Gastroesophageal sphincter (tissue), 4 donors: ENCODE data around the gene TTC7B. TPM values are rescaled to one million over a fixed set of nuclear protein-coding genes. Genes with fewer than 3 reads are reported as not detected.
A peak's percentile ranks its signal among the peaks of the same experiment; 100 is the strongest.

Experiments used
- ATAC-seq: fragments of 150-250 bp; one replicate; pipeline ENCODE4 v1.9.1; 2016; ENCODE audit warnings: mild to moderate bottlenecking, moderate library complexity
- H3K27ac ChIP-seq, 4 donors: fragments of 200-600 bp; sonication (generic) in 3 of 4; 1 replicate in 3 of 4; 2 replicates in 1 of 4; pipeline ENCODE4 v1.5.1; 2016 to 2019
- H3K27me3 ChIP-seq: fragments of 200-600 bp; sonication (generic); one replicate; pipeline ENCODE4 v1.5.1; 2019
- H3K36me3 ChIP-seq, 2 donors: fragments of 200-600 bp; sonication (generic); one replicate each; pipeline ENCODE4 v1.5.1; 2019; ENCODE audit warnings: control low read depth in 1 of 2
- H3K4me1 ChIP-seq, 3 donors: fragments of 200-600 bp; sonication (generic); 1 replicate in 2 of 3; 2 replicates in 1 of 3; pipeline ENCODE4 v1.5.1; 2016 to 2019; ENCODE audit warnings: control low read depth in 2 of 3
- H3K4me3 ChIP-seq, 2 donors: fragments of 200-600 bp; sonication (generic); one replicate each; pipeline ENCODE4 v1.5.1; 2019; ENCODE audit warnings: mild to moderate bottlenecking in 1 of 2, moderate library complexity in 1 of 2
- H3K9me3 ChIP-seq, 3 donors: fragments of 200-600 bp; sonication (generic); one replicate each; pipeline ENCODE4 v1.5.1; 2017 to 2019; ENCODE audit warnings: control low read depth in 2 of 3
- EP300 ChIP-seq: sonication (generic); formaldehyde crosslinking; IDR thresholded peaks from one replicate; pipeline ENCODE4 v1.6.1; 2017; ENCODE audit warnings: antibody characterized with exemption, mild to moderate bottlenecking
- POLR2A ChIP-seq, 2 donors: fragments of 450-650 bp; IDR thresholded peaks; one replicate each; pipeline ENCODE4 v1.6.1; 2017; ENCODE audit warnings: antibody characterized with exemption in 2 of 2, mild to moderate bottlenecking in 2 of 2, moderate library complexity in 1 of 2
- POLR2AphosphoS5 ChIP-seq: sonication (generic); formaldehyde crosslinking; IDR thresholded peaks from one replicate; pipeline ENCODE4 v1.6.1; 2017; ENCODE audit warnings: antibody characterized with exemption
- WGBS, 2 donors: methylation state at CpG; one replicate each; pipeline ENCODE4 v1.1.5; 2018; ENCODE audit warnings: low coverage in 1 of 2; 5-methylcytosine and 5-hydroxymethylcytosine counted together
- total RNA-seq, 4 donors: library from RNA; depleted of rRNA; stranded (reverse); fragments of >200 nt; gene quantifications; one replicate each; pipeline ENCODE4 v1.1.0, GENCODE V29; 2016
- TF ChIP-seq, protein P1 (sequence below), 4 experiments: fragments of 200-600 bp in 2 of 4; fragments of 450-650 bp in 2 of 4; sonication (generic) in 1 of 4; IDR thresholded peaks; one replicate each; pipeline ENCODE4 v1.5.1; 2017 to 2019; ENCODE audit warnings: antibody characterized with exemption in 4 of 4, mild to moderate bottlenecking in 2 of 4, moderate library complexity in 2 of 4

TTC7B gene
- total RNA-seq, 4 donors from 2014 or later, result 59.0 to 170 (median 64.1) TPM

DNA sequence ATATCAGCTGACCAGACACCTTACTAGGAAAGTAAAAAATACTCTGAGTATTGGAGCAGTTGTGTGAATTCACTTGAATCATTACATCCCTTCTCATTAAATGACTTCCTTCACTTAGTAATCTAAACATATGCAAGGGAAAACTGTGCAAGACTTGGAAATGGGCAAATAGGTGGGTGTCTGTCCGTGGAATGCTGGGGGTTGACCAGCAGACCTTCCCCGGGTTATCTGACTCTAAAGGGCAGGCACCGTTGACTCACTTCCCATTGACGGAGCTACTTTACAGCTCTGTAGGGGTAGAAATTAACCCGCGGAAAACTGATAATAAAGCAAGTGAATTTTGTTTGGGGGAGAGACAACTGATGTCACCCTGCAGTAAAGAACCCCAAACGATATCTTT lies 199.3 kb downstream of the TTC7B start:
- 58 to 69% methylated on average over 6 to 7 of the region's 7 CpGs for WGBS, 2 donors
- Histone ChIP-seq H3K27me3 (no peaks in the 10 kb centered on the region), H3K36me3 (peaks cover 0 to 37% of the 10 kb centered on the region in 2 donors), H3K27ac (no peak overlapping the region), H3K4me1 (peaks cover 0 to 34% (median 0%) of the 10 kb centered on the region in 3 donors), H3K9me3 (no peaks in the 10 kb centered on the region), H3K4me3 (no peak overlapping the region)
- TF ChIP-seq EP300, result no peak
- no peak for TF ChIP-seq POLR2AphosphoS5
- TF ChIP-seq POLR2A (IDR thresholded peaks at IDR 0.05), result no peak
- TF ChIP-seq, protein P1, sequence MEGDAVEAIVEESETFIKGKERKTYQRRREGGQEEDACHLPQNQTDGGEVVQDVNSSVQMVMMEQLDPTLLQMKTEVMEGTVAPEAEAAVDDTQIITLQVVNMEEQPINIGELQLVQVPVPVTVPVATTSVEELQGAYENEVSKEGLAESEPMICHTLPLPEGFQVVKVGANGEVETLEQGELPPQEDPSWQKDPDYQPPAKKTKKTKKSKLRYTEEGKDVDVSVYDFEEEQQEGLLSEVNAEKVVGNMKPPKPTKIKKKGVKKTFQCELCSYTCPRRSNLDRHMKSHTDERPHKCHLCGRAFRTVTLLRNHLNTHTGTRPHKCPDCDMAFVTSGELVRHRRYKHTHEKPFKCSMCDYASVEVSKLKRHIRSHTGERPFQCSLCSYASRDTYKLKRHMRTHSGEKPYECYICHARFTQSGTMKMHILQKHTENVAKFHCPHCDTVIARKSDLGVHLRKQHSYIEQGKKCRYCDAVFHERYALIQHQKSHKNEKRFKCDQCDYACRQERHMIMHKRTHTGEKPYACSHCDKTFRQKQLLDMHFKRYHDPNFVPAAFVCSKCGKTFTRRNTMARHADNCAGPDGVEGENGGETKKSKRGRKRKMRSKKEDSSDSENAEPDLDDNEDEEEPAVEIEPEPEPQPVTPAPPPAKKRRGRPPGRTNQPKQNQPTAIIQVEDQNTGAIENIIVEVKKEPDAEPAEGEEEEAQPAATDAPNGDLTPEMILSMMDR (IDR thresholded peaks at IDR 0.05), result no peak
- ATAC-seq, result no peak

DNA sequence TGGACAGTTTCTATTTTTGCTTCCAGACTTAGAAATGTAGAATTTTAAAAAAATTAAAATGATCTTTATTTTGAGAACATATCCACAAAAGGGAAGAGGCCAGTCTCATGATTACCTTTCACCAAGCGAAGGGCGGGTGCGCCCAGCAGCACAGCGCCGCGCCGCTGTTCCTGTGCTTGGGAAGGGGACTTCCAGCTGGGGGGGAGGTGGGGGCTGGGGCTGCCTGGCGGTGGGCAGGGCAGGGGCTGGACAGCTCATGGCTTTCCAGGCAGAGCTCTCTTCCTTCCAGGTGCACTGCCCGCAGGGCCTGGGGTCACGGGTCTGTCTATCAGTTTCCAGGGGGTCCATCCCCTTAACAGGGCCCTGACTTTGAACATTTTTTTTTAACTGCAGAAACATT lies 199.9 kb downstream of the TTC7B start:
- peak overlapping the region in 1 of 4 donors; percentile 40 for H3K27ac ChIP-seq
- TF ChIP-seq EP300, result no peak
- no peak for TF ChIP-seq POLR2AphosphoS5
- TF ChIP-seq POLR2A (IDR thresholded peaks at IDR 0.05), result no peak
- TF ChIP-seq, protein P1 (IDR thresholded peaks at IDR 0.05), result no peak
- H3K9me3 ChIP-seq, result no peaks in the 10 kb centered on the region
- peaks cover 0 to 39% (median 0%) of the 10 kb centered on the region in 3 donors for H3K4me1 ChIP-seq
- 33 to 93% methylated on average over 3 of the region's 10 CpGs for WGBS, 2 donors
- no peak for ATAC-seq
- H3K4me3 ChIP-seq, result no peak overlapping the region
- peaks cover 0 to 35% of the 10 kb centered on the region in 2 donors for H3K36me3 ChIP-seq
- no peaks in the 10 kb centered on the region for H3K27me3 ChIP-seq

DNA sequence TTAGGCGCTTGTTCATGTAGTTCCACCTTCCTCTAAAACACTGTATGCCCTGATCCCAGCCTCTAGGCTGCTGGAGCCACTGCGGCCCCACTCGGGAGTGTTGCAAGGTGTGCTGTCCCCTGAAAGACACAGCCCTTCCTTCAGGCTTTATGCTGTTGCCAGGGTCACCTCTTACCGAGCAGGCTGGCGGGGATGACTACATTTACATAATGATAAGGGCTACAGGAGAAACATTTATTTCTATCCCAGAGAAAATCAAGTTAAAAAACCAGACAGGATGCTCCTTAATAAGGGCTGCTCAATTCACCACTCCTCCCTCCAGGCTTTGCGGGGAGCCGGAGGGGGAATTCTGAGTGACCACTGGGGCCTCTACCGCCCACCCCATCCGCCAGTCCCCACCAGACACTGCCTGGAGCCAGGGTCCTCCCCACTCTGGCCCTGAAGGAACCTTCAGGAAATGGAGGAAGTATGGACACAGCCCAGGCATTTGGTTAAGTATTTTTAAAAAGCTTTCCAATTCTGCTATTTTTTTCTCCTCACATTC lies 200.6 kb downstream of the TTC7B start:
- no peak overlapping the region for H3K4me3 ChIP-seq
- peaks cover 0 to 41% (median 0%) of the 10 kb centered on the region in 3 donors for H3K4me1 ChIP-seq
- peaks cover 0 to 28% of the 10 kb centered on the region in 2 donors for H3K36me3 ChIP-seq
- H3K9me3 ChIP-seq, result no peaks in the 10 kb centered on the region
- TF ChIP-seq POLR2AphosphoS5 (no peak), POLR2A (IDR thresholded peaks at IDR 0.05) (no peak), EP300 (no peak)
- TF ChIP-seq, protein P1 (IDR thresholded peaks at IDR 0.05), result no peak
- H3K27ac ChIP-seq, result peak overlapping the region in 1 of 4 donors; percentile 40
- H3K27me3 ChIP-seq, result no peaks in the 10 kb centered on the region
- 48 to 91% methylated on average over 3 to 7 of the region's 9 CpGs for WGBS, 2 donors
- no peak for ATAC-seq

DNA sequence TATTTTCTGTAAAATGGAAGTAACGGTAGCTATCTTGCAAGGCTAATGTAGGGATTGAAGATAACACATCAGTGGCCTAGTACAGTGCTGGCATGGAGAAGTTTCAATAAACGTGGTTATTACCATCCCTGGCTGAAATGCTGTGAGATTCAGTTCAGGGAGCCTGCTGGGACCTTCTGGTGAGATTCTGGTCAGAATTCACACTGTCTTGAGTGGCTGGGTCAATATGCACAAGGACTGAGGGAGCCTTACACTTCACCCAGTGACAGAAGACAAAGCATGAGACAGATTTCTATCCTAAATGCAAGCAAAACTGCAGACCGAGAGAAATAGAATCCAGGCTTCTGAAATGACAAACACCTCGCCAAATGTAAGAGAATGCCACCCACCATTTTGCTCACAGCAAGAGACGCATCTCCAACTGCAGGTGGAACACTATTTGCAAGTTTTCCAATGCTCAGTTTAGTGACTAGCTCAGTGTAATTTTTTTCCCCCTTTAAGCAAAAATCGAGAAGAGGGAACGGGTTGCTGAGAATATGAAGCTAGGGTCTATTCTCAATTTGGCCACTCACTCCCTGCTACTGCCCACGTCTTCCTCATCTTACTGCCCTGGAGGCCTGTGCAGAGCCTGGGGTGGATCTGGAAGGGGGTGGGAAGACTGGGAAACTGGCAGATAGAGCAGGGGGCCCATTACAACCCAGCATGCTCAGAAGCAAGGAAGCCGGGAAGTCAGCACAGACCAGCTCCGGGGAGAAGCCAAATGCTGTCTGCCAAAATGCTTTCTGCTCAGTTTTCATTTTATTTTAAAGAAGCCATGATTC lies 201.3 kb downstream of the TTC7B start:
- Histone ChIP-seq H3K27ac (peak overlapping the region in 1 of 4 donors; percentile 40), H3K36me3 (peaks cover 0 to 21% of the 10 kb centered on the region in 2 donors), H3K4me3 (no peak overlapping the region), H3K27me3 (no peaks in the 10 kb centered on the region), H3K4me1 (peaks cover 0 to 42% (median 0%) of the 10 kb centered on the region in 3 donors), H3K9me3 (no peaks in the 10 kb centered on the region)
- 64 to 67% methylated on average over 6 to 8 of the region's 10 CpGs for WGBS, 2 donors
- TF ChIP-seq, protein P1 (IDR thresholded peaks at IDR 0.05), result no peak
- TF ChIP-seq POLR2AphosphoS5, result no peak
- no peak for TF ChIP-seq EP300
- no peak for ATAC-seq
